ENCODE data around the gene PAPOLG.
"Not testable (repeated sequence)": the region's sequence is repeated elsewhere in the genome, so short reads cannot be mapped to it uniquely, and the experiment has no call there.

Gene PAPOLG

DNA sequence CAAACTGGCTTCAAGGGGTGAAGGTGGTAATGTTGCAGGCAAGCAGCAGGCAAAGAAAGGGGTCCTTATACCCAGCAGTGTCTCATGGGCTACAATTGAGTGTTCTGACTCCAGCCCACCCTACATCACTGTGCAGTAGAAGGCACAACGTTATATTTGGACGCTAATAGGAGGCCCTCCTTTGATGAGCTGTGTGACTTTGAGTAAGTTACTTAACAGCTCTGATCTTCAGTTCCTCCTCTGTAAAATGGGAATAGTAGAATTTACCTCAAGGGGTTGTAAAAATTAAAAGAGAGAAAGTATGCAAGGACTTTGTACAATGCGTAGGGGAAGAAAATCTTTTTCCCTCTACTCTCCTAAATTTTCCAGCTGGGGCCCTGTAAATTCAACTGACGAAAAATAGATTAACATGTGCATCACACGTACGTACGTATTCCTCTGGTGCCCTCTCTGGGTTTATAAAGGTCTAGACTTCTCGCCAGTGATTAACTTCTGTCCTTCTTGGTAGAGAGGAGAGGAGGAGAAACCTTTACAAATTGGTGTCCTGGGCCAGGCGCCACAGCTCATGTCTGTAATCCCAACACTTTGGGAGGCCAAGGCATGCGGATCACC lies 67.7 kb downstream of the PAPOLG start:
- no peak for DNase-seq (ENCODE audit: low spot score)

DNA sequence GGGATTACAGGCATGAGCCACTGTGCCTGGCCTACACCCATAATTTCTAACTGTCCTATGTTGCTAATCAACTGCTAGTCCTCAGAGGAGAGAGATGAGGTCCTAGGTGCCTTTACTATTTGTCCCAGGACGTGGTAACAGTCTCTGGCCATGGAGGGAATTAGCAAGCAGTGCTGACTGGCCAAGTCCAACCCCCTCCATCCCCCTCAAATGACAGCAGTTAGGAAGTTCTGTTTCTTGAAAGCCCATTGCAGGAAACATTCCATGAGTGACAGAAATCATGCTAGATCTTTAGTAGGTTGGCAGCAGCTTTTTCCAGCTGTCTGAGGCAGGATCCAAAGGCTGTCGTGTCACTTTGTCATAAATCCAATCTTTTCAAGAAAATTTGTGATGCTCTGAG lies 69.6 kb downstream of the PAPOLG start:
- DNase-seq (ENCODE audit: low spot score) = no peak

DNA sequence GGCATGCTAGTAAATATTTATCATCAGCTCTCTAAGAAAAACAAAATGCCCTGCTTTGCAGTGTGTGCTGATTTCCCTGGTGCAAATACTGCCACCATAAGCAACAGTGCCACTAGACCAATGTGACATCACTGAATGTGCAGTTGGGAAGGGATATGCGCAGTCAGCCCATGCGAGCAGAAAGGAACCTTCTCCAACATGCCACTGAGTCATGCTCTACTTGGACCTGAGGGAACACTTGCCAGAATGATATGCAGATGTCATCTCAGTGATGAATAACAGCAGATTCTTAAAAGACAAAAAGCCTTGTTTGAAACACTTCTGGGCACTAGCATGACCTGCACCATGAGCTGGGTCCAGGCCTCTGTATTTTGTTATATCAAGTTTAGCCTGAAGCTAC lies 70.0 kb downstream of the PAPOLG start:
- no peak for DNase-seq (ENCODE audit: low spot score)

DNA sequence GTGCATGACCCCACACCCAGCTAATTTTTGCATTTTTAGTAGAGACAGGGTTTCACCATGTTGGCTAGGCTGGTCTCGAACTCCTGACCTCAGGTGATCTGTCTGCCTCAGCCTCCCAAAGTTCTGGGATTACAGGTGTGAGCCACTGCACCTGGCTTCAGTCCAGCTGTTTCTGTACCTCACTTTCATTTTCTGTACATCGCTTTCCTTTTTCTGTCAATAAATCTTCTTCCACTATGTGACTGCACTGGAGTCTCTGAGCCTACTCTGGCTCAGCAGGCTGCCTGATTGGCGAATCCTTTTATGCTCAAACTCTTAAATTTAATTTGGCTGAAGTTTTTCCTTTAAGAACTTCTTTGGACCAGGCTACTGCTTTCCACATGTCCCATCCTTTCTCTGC lies 70.8 kb downstream of the PAPOLG start:
- not testable (repeated sequence) for DNase-seq (ENCODE audit: low spot score)

DNA sequence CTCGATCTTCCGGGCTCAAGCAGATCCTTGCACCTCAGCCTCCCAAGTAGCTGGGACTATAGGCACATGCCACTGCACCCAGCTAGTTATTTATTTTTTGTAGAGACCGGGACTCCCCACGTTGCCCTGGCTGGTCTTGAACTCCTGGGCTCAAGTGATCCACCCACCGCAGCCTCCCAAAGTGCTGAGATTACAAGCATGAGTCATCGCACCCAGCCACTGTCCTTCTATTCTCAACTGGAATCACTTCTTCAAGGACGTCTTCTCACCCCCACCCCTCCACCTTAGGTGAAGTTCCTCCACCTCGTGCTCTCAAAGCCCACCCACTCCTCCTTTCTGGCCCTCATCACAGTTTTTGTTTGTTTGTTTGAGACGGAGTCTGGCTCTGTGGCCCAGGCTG lies 71.3 kb downstream of the PAPOLG start:
- DNase-seq (ENCODE audit: low spot score) = no peak

DNA sequence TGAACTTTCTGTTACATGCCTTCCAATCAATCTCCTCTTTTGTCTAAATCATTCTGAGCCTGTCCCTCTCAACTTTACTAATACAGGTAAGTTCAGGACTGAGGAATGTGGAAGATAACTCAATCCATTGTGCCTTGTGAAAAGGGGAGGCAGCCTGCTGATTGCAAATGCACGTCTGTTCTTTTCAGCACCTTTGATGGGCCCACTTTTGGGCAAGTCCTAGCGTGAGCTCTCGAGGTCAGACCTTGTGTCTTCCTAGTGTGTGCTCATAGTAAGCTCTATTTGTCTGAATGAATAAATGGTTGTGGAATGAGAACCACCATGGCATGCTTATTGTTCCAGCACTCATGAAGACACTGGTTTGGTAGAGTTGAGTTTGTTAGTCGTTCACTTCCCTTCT lies 74.9 kb downstream of the PAPOLG start:
- no peak for DNase-seq (ENCODE audit: low spot score)

DNA sequence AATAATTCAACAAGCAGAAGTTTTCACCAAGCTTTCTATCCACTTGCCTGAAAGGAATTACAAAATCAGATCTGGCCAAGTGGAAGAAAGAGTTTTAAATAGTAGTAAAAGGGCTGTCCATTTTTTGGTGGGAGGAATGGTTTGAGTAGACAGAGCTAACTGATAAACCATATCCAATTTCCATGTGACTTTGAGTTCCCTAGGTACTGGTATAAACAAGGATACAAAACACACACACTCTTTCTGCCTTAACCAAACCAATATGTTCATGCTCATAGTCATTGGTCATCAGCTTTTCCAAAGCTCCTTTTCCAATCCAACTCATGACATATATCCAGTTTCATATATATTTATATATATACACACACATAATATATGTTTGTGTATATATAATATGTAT lies 75.9 kb downstream of the PAPOLG start:
- no peak for DNase-seq (ENCODE audit: low spot score)

DNA sequence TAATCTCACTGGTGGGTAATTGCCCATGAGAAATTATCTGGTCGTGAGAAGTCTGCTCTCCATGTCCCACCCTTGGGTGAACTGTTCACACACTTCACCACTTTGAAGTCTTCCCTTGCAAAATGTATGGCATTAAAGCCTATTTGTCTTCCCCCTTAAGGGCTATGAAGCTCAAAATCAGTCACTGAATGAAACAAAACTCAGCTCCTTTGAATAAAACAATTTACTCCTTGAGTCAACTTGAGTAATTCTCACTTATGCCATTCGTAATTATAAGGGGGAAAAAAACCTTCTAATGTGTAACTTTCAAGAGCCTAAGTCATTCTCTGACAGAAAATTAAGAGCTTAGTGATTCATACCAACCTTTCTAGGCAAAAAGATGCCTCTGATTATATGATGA lies 76.6 kb downstream of the PAPOLG start:
- no peak for DNase-seq (ENCODE audit: low spot score)

DNA sequence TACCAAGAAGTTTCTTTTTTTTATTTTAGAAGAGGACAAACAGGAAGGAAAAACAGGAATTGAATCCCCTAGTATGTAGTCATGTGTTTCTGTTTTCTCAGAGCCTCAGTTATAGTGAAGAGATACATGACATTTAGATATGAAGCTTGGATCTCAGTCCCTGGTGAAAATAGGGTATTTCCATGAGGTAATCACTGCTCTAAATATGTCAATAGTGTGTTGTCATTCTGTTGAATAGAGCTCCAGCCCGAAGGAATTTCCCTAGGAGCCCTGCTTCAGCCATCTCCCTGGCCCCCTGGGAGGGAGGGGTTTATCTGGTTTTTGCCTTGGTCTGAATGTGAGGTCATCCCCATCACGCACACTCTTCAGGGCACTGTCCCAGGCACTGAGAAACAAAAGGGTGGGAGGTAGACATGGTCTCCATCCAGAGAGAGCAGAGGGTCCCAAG lies 78.2 kb downstream of the PAPOLG start:
- DNase-seq (ENCODE audit: low spot score) = no peak

DNA sequence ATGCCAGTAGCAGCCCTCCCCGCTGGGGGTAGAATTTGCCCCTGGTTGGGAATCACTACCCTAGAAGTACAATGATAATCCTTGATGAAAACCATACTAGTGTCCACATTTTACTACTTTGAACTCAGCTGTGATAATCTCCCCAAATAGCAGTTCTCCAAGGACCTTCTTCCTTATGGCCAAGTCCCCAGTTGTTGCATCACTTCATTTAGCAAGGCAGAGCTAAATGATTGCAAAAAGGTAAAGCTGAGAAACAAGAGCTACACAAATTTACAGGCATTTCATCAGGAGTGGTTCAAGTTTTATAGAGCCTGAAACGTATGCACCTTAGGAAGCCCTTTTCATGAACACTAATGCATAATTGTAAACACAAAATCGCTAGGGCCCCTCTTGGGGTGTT lies 80.4 kb downstream of the PAPOLG start:
- DNase-seq (ENCODE audit: low spot score) = no peak

DNA sequence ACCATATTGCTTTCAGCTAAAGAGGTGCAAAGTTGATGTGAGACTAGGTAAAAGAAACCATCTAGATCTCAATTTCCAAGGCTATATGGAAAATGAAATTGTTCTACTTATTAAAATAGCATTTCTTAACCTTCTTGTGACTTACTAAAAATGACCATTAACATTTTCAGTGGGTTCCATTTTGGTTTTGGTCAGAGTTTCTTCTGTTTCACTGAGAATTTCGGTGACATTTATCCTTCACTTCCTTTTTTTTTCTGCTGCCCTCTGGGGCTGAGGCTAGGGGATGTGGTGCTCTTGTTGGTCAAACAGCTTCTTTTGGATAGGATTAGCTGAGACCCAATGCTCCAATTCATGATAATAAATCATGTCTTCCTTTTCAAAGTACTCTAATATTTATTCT lies 81.1 kb downstream of the PAPOLG start:
- no peak for DNase-seq (ENCODE audit: low spot score)

DNA sequence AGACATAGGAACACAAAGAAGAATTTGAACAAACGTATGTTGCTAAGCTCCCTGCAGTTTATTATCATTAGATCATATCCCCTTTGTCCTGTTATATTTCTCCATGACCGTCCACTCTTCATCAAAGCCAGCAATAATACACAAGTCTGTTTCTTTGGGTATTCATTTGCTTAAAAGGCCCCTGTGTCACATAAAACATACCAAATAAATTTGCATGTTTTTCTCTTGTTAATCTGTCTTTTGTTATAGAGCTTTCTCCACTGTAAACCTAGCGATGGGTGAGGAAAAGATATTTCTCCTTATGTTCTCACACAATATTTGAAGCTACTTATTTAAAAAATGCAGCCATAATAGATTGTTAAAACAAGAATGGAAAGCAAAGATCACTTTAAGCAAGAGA lies 82.4 kb downstream of the PAPOLG start:
- DNase-seq (ENCODE audit: low spot score) = no peak

DNA sequence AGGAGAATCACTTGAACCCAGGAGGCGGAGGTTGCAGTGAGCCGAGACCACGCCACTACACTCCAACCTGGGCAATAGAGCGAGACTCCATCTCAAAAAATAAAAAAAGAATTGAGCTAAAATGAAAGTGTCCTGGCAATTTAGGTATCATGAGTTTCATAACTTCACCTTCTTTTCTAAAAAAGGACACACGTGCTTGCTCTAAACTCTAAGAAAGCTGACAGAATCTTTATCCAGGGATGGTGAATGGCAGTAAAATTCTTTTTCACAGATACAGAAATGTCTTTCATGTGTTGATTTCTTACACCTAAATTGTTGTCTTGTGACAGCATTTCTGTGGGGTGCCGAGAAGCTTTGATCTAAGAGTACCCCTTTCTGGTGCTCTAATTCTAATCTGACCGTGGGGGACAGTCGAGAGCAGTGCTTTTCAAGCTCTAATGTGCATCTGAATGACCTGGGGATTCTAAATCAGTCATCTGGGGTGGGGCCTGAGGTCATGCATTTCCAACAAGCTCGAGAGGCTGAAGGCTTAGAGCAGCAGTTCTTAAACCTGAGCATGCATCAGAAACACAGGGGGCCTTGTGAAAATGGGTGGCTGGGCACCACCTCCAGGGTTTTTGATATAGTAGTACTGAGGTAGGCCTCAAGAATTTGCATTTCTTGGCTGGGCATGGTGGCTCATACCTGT lies 83.2 kb downstream of the PAPOLG start:
- DNase-seq (ENCODE audit: low spot score) = no peak

DNA sequence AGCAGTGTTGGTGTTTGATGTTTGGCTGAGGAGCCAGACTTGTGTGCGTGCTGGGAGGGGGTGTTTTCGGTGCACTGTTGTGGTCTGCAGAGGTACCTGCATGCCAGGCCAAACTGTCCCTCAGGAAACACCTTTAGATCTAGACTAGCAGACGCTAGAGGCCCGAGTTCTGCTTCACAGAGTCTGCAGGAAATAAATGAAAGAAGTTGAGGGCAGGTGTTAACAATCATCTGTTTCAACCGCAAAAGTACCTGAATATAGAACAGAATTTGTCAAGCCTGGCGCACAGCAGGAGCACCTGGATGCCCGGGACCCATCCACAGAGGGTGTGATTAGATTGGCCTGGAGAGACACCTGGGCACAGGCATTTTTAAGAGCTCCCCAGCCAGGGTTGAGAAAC lies 84.8 kb downstream of the PAPOLG start:
- DNase-seq (ENCODE audit: low spot score) = no peak

DNA sequence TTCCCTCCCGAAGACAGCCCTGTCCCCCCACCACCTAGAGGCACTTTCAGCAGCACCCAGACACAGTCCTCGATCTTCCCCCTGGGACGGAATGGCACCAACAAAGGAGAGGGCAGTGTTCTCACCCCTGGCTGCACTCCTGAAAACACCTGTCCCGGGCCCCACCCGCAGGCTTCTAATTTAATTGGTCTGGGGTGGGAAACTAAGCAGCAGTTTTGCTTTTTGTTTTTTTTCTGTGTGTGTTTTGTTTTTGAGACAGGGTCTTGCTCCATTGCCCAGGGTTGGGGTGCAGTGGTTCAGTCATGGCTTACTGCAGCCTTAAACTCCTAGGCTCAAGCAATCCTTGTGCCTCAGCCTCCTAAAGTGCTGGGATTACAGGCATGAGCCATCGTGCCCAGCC lies 86.9 kb downstream of the PAPOLG start:
- DNase-seq (ENCODE audit: low spot score) = no peak

DNA sequence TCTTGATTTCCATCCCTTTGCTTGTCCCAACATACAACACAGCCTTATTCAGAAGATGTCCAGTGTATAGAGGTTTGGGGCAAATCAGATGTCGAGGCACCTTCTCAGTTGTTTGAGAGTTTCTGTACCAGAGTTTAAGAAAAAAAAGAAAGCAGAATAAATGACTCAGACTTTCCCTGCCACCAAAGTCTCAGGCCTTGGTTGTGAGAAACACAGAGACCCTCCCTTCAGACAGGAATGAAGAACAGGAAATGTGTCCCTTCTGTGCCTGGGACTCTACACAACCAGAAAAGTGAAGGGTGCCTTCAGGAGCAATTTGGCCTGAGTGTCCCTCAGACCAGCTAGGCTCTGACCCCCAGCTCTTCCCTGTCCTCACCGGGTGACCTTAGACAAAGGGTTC lies 88.0 kb downstream of the PAPOLG start:
- no peak for DNase-seq (ENCODE audit: low spot score)

DNA sequence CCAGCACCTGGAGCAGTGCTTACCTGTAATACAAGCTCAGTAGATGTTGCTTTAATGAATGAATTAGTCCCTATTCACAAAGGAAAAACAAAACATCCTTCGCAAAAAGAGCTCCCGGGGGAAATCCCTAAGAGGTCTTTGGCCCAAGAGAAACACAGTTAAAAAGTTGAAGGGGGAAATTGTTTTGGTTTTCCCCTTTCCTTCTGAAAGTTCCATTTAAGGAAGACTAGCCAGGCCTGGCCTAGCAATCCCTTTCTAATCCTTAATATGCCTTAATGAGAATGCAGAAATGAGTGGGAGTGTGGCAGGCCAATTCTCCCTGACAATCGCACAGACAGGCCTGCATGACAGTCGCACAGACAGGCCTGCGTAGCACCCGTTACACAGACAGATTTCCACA lies 91.8 kb downstream of the PAPOLG start:
- no peak for DNase-seq (ENCODE audit: low spot score)

All from HuH-7.5 (cell line).